Large intestine (tissue), 3 donors: ENCODE results near the gene MFSD6. TPM values are rescaled to one million over a fixed set of nuclear protein-coding genes. Genes with fewer than 3 reads are reported as not detected.
"Not testable (repeated sequence)": the region's sequence is repeated elsewhere in the genome, so short reads cannot be mapped to it uniquely, and the experiment has no call there.

ENCODE experiments used
- DNase-seq, 2 donors: peaks; one replicate each; pipeline versions ENCODE4 v3.0.0 to v3.0.0-alpha.2; 2013
- H3K27ac ChIP-seq: one replicate; pipeline ENCODE4 v1.5.1; 2013; ENCODE audit warnings: low read length
- H3K27me3 ChIP-seq: 2 replicates; pipeline ENCODE4 v1.6.1; 2013; ENCODE audit warnings: low read length; ENCODE audit not compliant: control insufficient read depth, insufficient read depth
- H3K36me3 ChIP-seq: 2 replicates; pipeline ENCODE4 v1.6.1; 2013; ENCODE audit warnings: low read length; ENCODE audit not compliant: control insufficient read depth, insufficient read depth
- H3K4me1 ChIP-seq: one replicate; pipeline ENCODE4 v1.6.1; 2013; ENCODE audit warnings: low read length; ENCODE audit not compliant: control insufficient read depth, insufficient read depth
- H3K4me3 ChIP-seq: one replicate; pipeline ENCODE4 v1.5.1; 2013; ENCODE audit warnings: low read length
- H3K9me3 ChIP-seq: one replicate; pipeline ENCODE4 v1.6.1; 2013; ENCODE audit warnings: mild to moderate bottlenecking, low read depth, low read length, moderate library complexity; ENCODE audit not compliant: control insufficient read depth
- WGBS: methylation state at CpG from one replicate; pipeline ENCODE4 v1.1.5; 2013; ENCODE audit warnings: low lambda C conversion rate; ENCODE audit not compliant: insufficient coverage; 5-methylcytosine and 5-hydroxymethylcytosine counted together
- polyA plus RNA-seq: library from polyadenylated mRNA; unstranded; fragments of 120-200 nt; gene quantifications from one replicate; pipeline ENCODE4 v1.2.1, GENCODE V29; 2013

The MFSD6 gene
- polyA plus RNA-seq, 1 donor, result 21.8 TPM

DNA sequence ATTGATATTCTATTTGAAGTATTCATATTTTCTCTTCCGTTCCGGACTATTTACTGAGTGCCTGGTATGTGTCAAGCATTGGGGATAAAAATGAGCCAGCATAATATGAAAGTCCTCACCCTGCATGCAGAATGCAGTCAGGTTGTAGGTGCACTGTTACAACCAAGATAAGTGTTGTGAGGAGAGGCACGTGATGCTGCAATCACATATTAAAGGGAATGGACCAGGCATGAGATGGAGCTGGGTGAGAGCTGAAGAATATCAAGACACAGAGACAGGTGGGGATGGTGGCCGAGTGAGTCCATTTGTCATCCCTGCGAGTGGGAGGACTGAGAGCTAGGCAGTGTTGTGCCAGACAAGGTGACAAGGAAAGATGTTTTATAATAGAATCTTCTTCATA lies 52.3 kb downstream of the MFSD6 start:
- H3K4me1 ChIP-seq, result no peaks in the 10 kb centered on the region
- no peak overlapping the region for H3K27ac ChIP-seq
- H3K36me3 ChIP-seq, result peaks cover 4% of the 10 kb centered on the region
- no peak overlapping the region for H3K4me3 ChIP-seq
- DNase-seq, result no peak
- no peaks in the 10 kb centered on the region for H3K27me3 ChIP-seq
- H3K9me3 ChIP-seq, result no peaks in the 10 kb centered on the region
- WGBS, result no CpG with 5 or more reads among the region's 5 CpGs

DNA sequence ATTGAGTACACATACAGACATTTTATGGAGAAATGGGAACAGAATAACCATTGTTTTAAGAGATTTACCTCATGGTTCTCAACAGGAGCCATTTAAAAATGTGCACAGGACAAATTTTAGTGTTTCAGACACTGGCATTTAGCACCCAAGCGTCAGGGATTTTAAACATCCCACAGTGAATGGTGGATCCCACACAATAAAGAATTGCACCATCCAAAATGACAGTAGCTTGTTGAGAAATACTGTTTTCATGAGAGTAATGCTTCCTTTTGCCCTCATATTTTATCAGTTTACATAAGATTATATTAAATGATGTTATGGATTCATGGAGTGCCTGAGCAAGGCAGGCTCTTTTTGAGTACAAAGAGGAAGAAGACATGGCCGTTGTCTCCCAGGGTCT lies 54.0 kb downstream of the MFSD6 start:
- Histone ChIP-seq H3K4me1 (no peaks in the 10 kb centered on the region), H3K27me3 (no peaks in the 10 kb centered on the region), H3K9me3 (no peaks in the 10 kb centered on the region), H3K36me3 (peaks cover under 1% of the 10 kb centered on the region), H3K4me3 (no peak overlapping the region), H3K27ac (no peak overlapping the region)
- 100% methylated on average over 1 of the region's 2 CpGs for WGBS
- DNase-seq, result no peak

DNA sequence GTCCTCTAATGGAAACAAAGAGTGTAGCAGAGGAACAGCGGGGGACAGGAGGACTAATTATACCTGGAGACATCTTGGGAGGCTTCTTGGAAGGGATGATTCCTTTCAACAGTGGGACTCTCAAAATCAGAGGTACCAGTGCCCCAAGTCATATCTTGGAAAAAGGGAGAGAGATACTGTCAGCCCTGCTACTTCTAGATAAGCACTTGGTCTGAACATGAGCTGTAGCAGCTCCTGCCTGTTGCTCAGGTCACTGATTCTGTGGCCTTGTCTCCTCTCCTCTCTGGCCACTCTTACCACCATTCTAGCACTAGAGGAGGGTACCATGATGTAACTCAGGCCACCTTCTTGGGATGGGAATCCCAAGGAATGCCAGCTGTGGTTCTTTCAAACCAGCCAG lies 54.5 kb downstream of the MFSD6 start:
- no peak overlapping the region for H3K27ac ChIP-seq
- no peak for DNase-seq
- no peak overlapping the region for H3K4me3 ChIP-seq
- no peaks in the 10 kb centered on the region for H3K9me3 ChIP-seq
- H3K4me1 ChIP-seq, result no peaks in the 10 kb centered on the region
- H3K27me3 ChIP-seq, result no peaks in the 10 kb centered on the region
- H3K36me3 ChIP-seq, result no peaks in the 10 kb centered on the region
- no CpG with 5 or more reads among the region's 1 CpG for WGBS

DNA sequence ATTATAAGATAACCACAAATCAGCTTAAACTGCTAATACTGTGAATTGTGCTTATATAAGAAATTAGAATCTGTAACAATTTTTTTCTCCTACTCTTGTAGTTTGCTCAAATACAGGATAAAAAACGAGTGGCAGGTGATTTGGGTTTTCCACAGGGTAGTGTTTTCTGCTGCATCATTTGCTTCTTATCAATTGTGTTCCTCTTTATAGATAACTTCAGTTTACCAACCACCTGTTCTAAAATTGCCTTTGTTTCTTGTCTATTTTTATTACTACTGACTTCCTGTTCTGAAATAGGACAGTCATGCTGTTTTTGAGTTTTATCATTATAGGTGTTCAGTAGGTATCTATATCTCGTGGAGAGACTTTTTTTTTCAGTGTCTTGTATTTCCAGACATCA lies 56.9 kb downstream of the MFSD6 start:
- WGBS, result no CpG with 5 or more reads among the region's 2 CpGs
- DNase-seq, result no peak
- H3K27ac ChIP-seq, result no peak overlapping the region

DNA sequence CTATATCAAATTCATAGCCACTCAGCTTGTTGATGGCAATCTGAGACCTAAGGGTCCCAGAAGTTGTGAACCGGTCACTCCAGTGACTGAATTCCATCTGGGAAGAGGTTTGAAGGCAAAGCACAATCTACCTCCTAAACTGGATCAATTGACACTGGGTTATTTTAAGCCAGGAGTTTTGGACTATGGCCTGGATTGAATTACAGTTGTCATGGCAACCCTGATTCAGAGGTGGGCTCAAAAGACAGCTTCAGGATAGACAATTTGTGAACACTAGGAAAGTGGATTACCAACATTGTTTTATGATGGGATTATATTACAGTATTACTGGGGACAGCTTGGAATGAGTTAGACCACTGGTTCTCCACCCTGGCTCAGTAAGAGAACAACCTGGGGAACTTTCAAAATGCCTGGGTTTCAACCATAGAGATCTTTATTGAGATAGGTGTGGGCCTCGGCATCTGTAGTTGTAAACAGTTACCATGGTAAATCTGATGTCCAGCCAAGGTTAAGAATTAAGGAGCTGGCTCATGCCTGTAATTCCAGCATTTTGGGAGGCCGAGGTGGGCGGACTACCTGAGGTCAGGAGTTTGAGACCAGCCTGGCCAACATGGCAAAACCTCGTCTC lies 58.8 kb downstream of the MFSD6 start:
- WGBS, result no CpG with 5 or more reads among the region's 5 CpGs
- Histone ChIP-seq H3K27ac (no peak overlapping the region), H3K9me3 (peaks cover 6% of the 10 kb centered on the region), H3K4me3 (no peak overlapping the region), H3K27me3 (no peaks in the 10 kb centered on the region), H3K36me3 (peaks cover 3% of the 10 kb centered on the region), H3K4me1 (peaks cover 12% of the 10 kb centered on the region)
- DNase-seq, result no peak

More for the DNA sequence above, 56.9 kb downstream of the MFSD6 start:
- H3K9me3 ChIP-seq, result no peaks in the 10 kb centered on the region
- no peaks in the 10 kb centered on the region for H3K36me3 ChIP-seq
- H3K4me3 ChIP-seq, result no peak overlapping the region
- H3K27me3 ChIP-seq, result no peaks in the 10 kb centered on the region
- peaks cover 7% of the 10 kb centered on the region for H3K4me1 ChIP-seq

DNA sequence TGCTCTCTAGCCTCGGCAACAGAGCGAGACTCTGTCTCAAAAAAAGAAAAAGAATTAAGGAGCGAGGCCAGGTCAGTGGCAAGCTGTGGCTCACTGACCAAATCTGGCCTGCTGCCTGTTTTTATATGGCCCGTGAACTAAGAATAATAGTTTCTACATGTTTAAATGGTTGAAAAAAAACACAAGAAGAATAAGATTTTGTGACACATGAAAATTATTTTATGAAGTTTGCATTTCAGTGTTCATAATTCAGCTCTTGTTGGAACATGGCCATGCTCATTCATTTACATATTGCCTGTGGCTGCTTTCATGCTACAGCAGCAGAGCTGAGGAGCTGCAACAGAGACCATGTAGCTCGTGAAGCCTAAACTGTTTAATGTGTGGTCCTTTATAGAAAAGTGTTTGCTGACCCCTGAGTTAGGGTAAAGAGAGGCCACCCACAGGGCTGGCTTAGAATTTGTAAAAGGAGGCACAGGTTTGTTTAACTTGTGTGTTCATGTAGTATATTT lies 59.5 kb downstream of the MFSD6 start:
- peak in 1 of 2 donors; percentile 21 for DNase-seq
- Histone ChIP-seq H3K27ac (no peak overlapping the region), H3K4me1 (peaks cover 12% of the 10 kb centered on the region), H3K36me3 (peaks cover 3% of the 10 kb centered on the region), H3K27me3 (no peaks in the 10 kb centered on the region), H3K4me3 (no peak overlapping the region), H3K9me3 (peaks cover 6% of the 10 kb centered on the region)
- WGBS, result 84% methylated on average over 3 of the region's 5 CpGs

DNA sequence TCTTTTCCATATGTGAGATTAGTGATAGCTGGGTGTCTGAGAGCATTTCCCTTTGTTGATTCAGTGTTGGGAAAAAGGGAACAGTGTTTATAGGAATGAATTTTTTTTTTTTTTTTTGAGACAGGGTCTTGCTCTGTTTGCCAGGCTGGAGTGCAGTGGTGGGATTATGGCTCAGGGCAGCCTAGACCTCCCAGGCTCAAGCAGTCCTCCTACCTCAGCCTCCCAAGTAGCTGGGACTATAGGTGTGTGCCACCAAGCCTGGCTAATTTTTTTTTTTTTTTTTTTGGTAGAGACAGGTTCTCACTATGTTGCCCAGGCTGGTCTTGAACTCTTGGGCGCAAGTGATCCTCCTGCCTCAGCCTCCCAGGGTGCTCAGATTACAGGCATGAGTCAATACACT lies 60.2 kb downstream of the MFSD6 start:
- H3K27me3 ChIP-seq, H3K9me3 ChIP-seq, H3K4me3 ChIP-seq, DNase-seq, H3K36me3 ChIP-seq: not testable (repeated sequence)
- no CpG with 5 or more reads among the region's 1 CpG for WGBS
- H3K4me1 ChIP-seq, result peaks cover 12% of the 10 kb centered on the region
- peak overlapping the region; percentile 44 for H3K27ac ChIP-seq

DNA sequence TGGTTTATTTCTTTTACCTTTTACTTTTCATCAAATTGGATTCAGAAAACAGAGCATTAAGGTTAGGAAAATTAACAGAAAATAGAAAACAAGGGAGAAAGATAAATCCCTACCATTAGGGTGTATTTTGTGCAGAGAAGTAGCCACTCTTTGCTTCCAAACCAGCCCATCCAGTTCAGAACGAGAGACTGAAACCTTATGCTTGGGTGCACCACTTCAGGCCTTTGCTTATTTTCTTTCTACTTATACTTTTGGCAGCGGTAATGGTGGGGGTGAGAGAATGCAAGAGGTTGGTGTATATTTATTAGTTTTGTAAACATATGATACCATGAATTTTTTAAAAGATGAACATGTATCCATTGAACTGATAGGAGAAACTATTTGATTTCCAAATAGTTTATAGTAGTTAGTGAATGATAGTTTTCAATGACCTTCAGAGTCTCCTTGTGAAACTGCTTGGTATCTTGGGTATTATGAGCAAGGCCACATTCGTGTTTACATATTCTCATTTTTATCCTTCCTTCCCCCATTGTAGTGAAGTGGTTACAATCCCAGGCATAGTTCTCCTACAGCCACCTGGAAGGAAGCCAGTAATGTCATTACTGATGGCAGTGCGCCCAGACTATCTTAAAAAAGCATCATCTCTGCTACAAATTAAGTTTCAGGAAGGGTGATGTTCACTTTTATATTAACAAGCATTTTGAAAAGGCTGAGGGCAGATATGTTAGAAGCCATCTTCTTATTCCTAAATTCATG lies 60.8 kb downstream of the MFSD6 start:
- H3K27ac ChIP-seq, result peak overlapping the region; percentile 44
- peak; percentile 67 to 80 for DNase-seq
- no CpG with 5 or more reads among the region's 4 CpGs for WGBS
- H3K36me3 ChIP-seq, result peaks cover 3% of the 10 kb centered on the region
- peaks cover 12% of the 10 kb centered on the region for H3K4me1 ChIP-seq
- no peaks in the 10 kb centered on the region for H3K27me3 ChIP-seq
- no peak overlapping the region for H3K4me3 ChIP-seq
- H3K9me3 ChIP-seq, result peaks cover 6% of the 10 kb centered on the region

DNA sequence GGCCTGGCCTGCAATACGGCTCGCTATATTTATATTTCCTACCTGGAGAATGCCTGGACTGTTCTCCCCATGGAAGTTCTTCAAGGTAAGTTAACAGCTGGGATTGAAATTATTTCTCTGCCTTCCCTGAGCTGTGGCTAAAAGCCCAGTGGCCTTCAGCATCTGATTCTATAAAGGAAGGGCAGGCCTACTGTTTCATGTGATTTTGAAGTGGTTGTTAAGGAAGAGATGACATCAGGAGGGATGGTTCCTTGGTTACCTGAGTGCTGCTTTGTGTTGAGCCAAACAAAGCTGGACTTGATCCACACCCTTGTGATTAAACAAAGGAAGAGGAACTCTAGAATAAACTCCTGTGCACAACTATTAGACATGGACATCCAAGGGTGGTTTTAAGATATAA lies 61.6 kb downstream of the MFSD6 start:
- Histone ChIP-seq H3K36me3 (peaks cover 3% of the 10 kb centered on the region), H3K4me3 (no peak overlapping the region), H3K9me3 (peaks cover 6% of the 10 kb centered on the region), H3K27me3 (no peaks in the 10 kb centered on the region), H3K4me1 (peaks cover 12% of the 10 kb centered on the region), H3K27ac (peak overlapping the region; percentile 44)
- WGBS, result 80% methylated on average over 2 of the region's 2 CpGs
- DNase-seq, result peak; percentile 77 to 88

DNA sequence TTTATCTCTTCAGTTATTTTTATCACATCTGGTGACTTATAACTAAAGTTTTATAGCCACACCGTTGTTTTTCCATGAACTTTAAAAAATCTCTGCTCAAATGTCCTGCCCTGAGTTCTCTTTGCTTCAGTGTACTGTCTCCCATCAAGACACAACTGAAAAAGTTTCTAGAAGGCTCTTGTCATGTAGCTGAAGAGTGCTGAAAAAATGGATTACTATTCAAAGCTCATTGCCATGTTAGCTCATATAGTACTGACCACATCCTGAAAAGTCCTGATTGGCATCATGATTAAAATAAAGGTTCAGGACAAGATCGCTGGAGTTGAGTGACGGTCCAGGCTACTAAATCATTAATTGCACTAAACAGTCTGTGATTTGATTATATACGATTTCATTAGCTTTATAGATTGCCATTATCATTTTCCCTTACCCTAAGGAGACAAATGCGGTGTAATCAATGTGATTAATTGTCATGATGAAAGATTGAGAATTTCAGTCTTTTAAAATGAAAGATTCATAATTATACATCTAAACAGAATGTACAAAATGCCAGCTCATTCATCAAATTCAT lies 62.2 kb downstream of the MFSD6 start:
- WGBS, result 93% methylated on average over 2 of the region's 5 CpGs
- Histone ChIP-seq H3K4me3 (no peak overlapping the region), H3K9me3 (peaks cover 6% of the 10 kb centered on the region), H3K36me3 (peaks cover 3% of the 10 kb centered on the region), H3K4me1 (peaks cover 12% of the 10 kb centered on the region), H3K27me3 (no peaks in the 10 kb centered on the region), H3K27ac (peak overlapping the region; percentile 44)
- no peak for DNase-seq
